Adrenal gland (tissue), 12 donors: ENCODE data around the gene ATP6V0E1. TPM values are rescaled to one million over a fixed set of nuclear protein-coding genes. Genes with fewer than 3 reads are reported as not detected.

Experiments used
- DNase-seq, 7 donors: peaks; one replicate each; pipeline ENCODE4 v3.0.0-alpha.2; 2019 to 2020
- H3K27ac ChIP-seq, 5 donors: fragments of 200-600 bp; sonication (generic) in 4 of 5; 1 replicate in 3 of 5; 2 replicates in 2 of 5; pipeline versions ENCODE4 v1.5.1 to v1.8.0; 2016 to 2020; ENCODE audit warnings: mild to moderate bottlenecking in 1 of 5
- H3K27me3 ChIP-seq: fragments of 200-600 bp; 2 replicates; pipeline ENCODE4 v1.8.0; 2021
- H3K36me3 ChIP-seq, 2 donors: fragments of 200-600 bp; replicated peaks in 1 of 2; 1 replicate in 1 of 2; 2 replicates in 1 of 2; pipeline versions ENCODE4 v1.5.1 to v1.8.0; 2018 to 2022
- H3K4me1 ChIP-seq, 2 donors: fragments of 200-600 bp; replicated peaks in 1 of 2; 1 replicate in 1 of 2; 2 replicates in 1 of 2; pipeline versions ENCODE4 v1.5.1 to v1.8.0; 2018 to 2021
- H3K4me3 ChIP-seq, 4 donors: fragments of 200-600 bp; sonication (generic) in 3 of 4; one replicate each; pipeline ENCODE4 v1.5.1; 2016 to 2018
- H3K9me3 ChIP-seq, 3 donors: fragments of 200-600 bp; sonication (generic) in 1 of 3; replicated peaks in 1 of 3; 1 replicate in 2 of 3; 2 replicates in 1 of 3; pipeline versions ENCODE4 v1.5.1 to v1.8.0; 2016 to 2021
- CTCF ChIP-seq, 6 experiments: fragments of 450-650 bp in 4 of 6; fragments of 200-600 bp in 2 of 6; sonication (generic) in 1 of 6; IDR thresholded peaks; 1 replicate in 5 of 6; 2 replicates in 1 of 6; pipeline versions ENCODE4 v1.5.1 to v1.8.0; 2016 to 2021; ENCODE audit warnings: antibody characterized with exemption in 6 of 6, mild to moderate bottlenecking in 2 of 6, moderate library complexity in 1 of 6
- POLR2A ChIP-seq, 2 donors: fragments of 450-650 bp; IDR thresholded peaks; one replicate each; pipeline ENCODE4 v1.6.1; 2017; ENCODE audit warnings: antibody characterized with exemption in 2 of 2, mild to moderate bottlenecking in 2 of 2, moderate library complexity in 1 of 2
- WGBS, 4 donors: extraction: QIAGEN DNeasy Blood & Tissue Kit in 2 of 4; methylation state at CpG; one replicate each; pipeline versions ENCODE4 v1.1.5 to v1.1.7; 2013 to 2017; 5-methylcytosine and 5-hydroxymethylcytosine counted together
- intact Hi-C, 2 donors: fragments of 100-400 bp; cut with DNase I; formaldehyde crosslinking; loops; one replicate each; pipeline versions ENCODE4 v1.14.1 to v1.15.0; 2022 to 2023
- polyA plus RNA-seq, 3 donors: library from polyadenylated mRNA; stranded (reverse); fragments of 200-250 nt in 2 of 3; fragments of 350-450 nt in 1 of 3; fragmentation: Illumina TruSeq in 1 of 3; extraction: RNeasy Lipid Tissue Mini Kit (QIAGEN cat#74804) in 1 of 3; gene quantifications; one replicate each; pipeline ENCODE4 v1.2.3, GENCODE V29; 2013 to 2014
- total RNA-seq, 9 donors: library from RNA; depleted of rRNA in 4 of 9; stranded (reverse); fragments of >200 nt in 4 of 9; fragments of 120-200 nt in 1 of 9; fragmentation: NEBNext Ultra II Directional in 1 of 9; extraction: Animal tissue kit (Norgen Biotek cat#: 25700) in 1 of 9; gene quantifications; one replicate each; pipeline versions ENCODE4 v1.1.0 to v1.2.4, GENCODE V29; 2013 to 2023
- donor health status: healthy with polysubstance abuse.
- donor health status: Bipolar disorder and iron deficiency.
- donor health status: DM: yes; HTN: yes; CAD: no.
- donor health status: DM: no; HTN: no; CAD: no.
- donor health status: DM: no; HTN: no; CAD: no.
- donor health status: DM: yes; HTN: yes; CAD: no.

Gene ATP6V0E1
- total and polyA plus RNA-seq, 12 donors: 139 to 413 (median 253) TPM

DNA sequence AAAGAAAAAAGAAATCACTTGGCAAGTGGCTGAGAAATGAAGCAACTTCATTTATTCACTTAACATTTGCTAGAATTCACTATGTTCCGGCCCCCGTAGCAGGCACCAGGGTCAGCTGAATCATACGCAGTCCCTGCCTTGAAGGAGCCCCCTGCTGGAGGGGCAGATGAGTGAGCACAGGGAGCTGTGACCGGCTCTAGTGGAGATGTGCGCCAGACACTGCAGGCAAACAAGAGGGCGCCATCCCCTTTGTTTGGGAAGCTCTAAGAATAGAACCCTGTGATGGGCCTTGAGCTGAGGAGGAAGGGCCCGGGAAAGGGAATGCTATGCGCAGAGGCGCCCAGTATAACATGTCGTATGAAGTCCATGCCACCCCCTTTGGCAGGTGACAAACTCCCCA lies 44.5 kb upstream of the ATP6V0E1 start:
- WGBS, 4 donors: 58 to 67% (median 59%) methylated on average over 4 to 10 of the region's 10 CpGs
- H3K4me1 ChIP-seq: no peaks in the 10 kb centered on the region
- peak in 4 of 7 donors; percentile 55 to 68 (median 60) for DNase-seq
- H3K36me3 ChIP-seq: peaks cover 0 to 47% of the 10 kb centered on the region in 2 donors
- H3K9me3 ChIP-seq: no peaks in the 10 kb centered on the region
- TF ChIP-seq POLR2A (IDR thresholded peaks at IDR 0.05) (no peak), CTCF (IDR thresholded peaks at IDR 0.05) (peak in 5 of 6 experiments; percentile 15 to 47 (median 25))
- H3K4me3 ChIP-seq: no peak overlapping the region
- intact Hi-C loops: no loop called here
- H3K27me3 ChIP-seq: no peaks in the 10 kb centered on the region
- peak overlapping the region in 4 of 5 donors; percentile 16 to 66 (median 48) for H3K27ac ChIP-seq

DNA sequence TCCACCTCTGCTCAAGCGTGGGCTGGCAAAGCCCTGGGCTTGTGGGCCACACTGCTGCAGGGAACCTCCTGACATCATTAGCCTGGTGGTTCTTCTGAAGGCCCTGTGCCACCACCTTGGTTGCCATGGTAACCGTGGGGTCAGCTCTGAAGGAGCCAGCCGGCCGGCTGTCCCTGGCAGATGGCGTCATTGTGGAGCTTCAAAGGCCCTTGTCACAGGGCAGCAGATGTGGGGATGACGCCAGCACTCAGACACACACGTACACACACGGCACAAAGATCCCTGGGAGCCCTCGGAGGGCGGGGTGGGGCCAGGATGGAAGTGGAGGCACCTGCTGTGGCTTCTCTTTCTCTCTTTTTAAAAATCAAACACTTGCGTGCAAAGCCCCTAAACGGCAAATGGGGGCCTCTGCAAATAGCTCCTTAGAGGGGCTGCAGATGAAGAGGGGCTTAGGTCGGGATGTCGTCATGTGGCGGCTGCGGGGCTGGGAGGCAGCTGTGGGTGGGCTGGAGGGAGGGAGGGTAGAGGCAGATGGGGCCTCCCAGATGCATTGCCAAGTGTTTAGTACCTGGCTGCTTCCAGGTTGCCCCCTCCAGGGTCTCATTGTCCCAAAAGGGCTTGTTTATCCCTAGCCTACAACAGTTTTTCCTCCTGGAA lies 43.8 kb upstream of the ATP6V0E1 start:
- peak overlapping the region in 3 of 5 donors; percentile 41 to 66 (median 55) for H3K27ac ChIP-seq
- TF ChIP-seq CTCF (IDR thresholded peaks at IDR 0.05) (no peak), POLR2A (IDR thresholded peaks at IDR 0.05) (no peak)
- intact Hi-C loops: loop anchor here in 1 of 2 donors (10.0 kb wide), 1 partner anchor 465 kb away; no protein-coding TSS in a partner anchor
- 45 to 59% (median 56%) methylated on average over 6 to 16 of the region's 16 CpGs for WGBS, 4 donors
- no peaks in the 10 kb centered on the region for H3K27me3 ChIP-seq
- DNase-seq: peak; percentile 71 to 93 (median 81)
- H3K4me3 ChIP-seq: no peak overlapping the region
- H3K4me1 ChIP-seq: no peaks in the 10 kb centered on the region
- H3K36me3 ChIP-seq: peaks cover 0 to 54% of the 10 kb centered on the region in 2 donors
- no peaks in the 10 kb centered on the region for H3K9me3 ChIP-seq

DNA sequence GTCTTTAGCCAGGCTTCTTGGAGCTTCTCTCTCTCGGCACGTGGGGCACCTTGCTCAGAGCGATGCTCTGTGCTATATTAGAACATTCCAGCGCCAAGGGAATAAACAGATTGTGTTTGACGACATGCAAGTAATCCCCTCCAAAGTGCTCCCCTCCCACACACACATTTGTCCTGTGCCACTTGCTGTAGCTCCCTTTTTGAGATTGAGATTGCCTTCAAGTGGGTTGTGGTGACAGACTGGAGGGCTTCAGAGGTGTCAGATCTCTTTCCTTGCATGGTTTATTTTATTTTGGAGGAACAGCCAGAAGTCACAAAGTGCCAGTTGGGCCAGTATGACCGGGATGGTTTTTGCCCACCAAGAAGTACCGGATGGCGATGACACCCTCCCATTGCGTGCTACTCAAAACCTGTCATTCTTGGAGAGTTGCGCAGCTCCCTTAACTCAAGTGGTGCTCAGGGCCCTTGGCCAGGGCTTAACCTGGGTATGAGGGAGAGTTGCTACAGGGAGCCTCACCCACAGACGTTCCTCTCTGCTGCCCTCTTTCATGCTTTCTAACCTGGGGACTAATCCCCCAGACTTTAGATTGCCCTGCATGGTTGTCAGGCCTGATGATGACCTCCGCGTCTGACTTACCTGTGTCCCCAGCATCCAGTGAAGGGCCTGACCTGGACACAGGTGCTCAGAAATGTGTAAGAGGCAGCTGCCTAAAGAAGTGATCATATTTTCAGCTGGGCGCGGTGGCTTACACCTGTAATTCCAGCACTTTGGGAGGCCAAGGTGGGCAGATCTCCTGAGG lies 43.1 kb upstream of the ATP6V0E1 start:
- intact Hi-C loops: loop anchor here in 1 of 2 donors (10.0 kb wide), 1 partner anchor 466 kb away; no protein-coding TSS in a partner anchor
- Histone ChIP-seq H3K36me3 (peaks cover 0 to 56% of the 10 kb centered on the region in 2 donors), H3K27ac (peak overlapping the region in 2 of 5 donors; percentile 55 to 66), H3K27me3 (no peaks in the 10 kb centered on the region), H3K9me3 (no peaks in the 10 kb centered on the region), H3K4me3 (no peak overlapping the region), H3K4me1 (no peaks in the 10 kb centered on the region)
- DNase-seq: no peak
- TF ChIP-seq POLR2A (IDR thresholded peaks at IDR 0.05): no peak
- TF ChIP-seq CTCF (IDR thresholded peaks at IDR 0.05): no peak
- WGBS, 4 donors: 87 to 94% (median 92%) methylated on average over 10 to 15 of the region's 15 CpGs

DNA sequence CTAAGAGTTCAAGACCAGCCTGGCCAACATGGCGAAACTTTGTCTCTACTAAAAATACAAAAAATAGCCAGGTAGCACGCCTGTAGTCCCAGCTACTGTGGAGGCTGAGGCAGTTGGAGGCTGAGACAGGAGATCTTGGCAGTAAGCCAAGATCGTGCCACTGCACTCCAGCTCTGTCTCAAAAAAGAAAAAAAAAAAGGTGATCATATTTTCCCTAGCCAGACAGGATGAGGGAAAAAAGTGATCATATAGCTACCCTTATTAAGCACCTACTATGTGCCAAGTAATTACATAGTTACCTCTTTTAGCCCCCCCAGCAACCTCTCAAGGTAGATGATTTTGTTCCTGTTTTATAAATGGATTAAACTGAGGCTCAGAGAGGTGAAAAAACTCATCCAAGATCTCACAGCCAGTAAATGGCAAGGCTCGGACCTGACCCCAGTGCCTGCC lies 42.5 kb upstream of the ATP6V0E1 start:
- Histone ChIP-seq H3K27ac (no peak overlapping the region), H3K36me3 (peaks cover 0 to 55% of the 10 kb centered on the region in 2 donors), H3K4me1 (no peaks in the 10 kb centered on the region), H3K4me3 (no peak overlapping the region), H3K27me3 (no peaks in the 10 kb centered on the region), H3K9me3 (no peaks in the 10 kb centered on the region)
- WGBS, 4 donors: 42 to 52% (median 51%) methylated on average over 4 of the region's 4 CpGs
- TF ChIP-seq CTCF (IDR thresholded peaks at IDR 0.05) (no peak), POLR2A (IDR thresholded peaks at IDR 0.05) (no peak)
- DNase-seq: peak in 1 of 7 donors; percentile 39
- intact Hi-C loops: loop anchor here in 1 of 2 donors (10.0 kb wide), 1 partner anchor 466 kb away; no protein-coding TSS in a partner anchor
